Measurements from ENCODE around the gene ACTMAP.
"Not testable (repeated sequence)": the region's sequence is repeated elsewhere in the genome, so short reads cannot be mapped to it uniquely, and the experiment has no call there.

The ACTMAP gene

DNA sequence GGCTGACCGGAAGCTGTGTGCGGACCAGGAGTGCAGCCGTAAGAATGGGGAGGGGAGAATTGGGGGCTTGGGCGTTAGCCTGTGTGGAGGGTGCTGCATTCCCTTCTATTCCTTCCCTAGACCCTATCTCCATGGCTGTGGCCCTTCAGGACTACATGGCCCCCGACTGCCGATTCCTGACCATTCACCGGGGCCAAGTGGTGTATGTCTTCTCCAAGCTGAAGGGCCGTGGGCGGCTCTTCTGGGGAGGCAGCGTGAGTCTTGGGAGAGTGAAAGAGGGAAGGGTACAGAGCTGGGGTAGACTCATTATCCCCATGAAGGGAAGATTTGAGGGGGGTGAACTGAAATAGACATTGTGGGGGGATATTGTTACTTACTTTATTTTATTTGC lies 25.4 kb upstream of the ACTMAP start:
- no peak for DNase-seq (ENCODE audit: low spot score)

DNA sequence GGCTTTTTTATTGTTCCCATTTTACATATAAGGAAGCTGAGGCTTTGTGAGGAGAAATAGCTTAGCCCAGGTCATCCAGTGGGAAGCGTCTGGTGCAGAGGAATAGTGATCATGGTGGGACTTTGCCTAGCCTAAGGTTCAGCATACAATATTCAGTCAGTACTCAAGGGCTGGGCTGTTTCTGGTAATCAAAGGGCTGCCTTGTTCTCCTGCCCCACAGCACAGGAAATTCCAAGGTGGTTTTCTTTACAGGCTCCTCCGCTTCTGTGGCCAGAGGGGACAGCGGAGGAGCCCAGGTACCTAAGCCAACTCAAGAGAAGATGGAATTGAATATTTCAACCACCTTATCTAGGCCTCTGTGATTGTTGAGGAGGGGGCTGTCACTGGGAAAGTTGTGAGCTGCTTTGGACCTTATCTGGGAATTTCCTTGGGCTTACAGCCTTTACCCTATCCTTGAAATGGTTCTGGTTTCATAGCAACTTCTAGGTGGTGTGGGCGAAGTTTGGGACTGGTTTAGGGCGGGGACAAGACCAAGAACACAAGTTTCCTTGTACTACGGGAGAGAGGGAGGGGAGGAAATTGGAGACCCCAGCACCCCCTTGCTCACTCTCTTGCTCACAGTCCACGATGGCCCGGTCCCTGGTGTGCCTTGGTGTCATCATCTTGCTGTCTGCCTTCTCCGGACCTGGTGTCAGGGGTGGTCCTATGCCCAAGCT lies 24.8 kb upstream of the ACTMAP start, which contains the start of gene MIA:
TSS of gene MIA (plus strand) at position 606 of the 716 bp plus-strand sequence. CDS start at position 628, 22 bp downstream.
- peak; percentile 85 for DNase-seq (ENCODE audit: low spot score)

DNA sequence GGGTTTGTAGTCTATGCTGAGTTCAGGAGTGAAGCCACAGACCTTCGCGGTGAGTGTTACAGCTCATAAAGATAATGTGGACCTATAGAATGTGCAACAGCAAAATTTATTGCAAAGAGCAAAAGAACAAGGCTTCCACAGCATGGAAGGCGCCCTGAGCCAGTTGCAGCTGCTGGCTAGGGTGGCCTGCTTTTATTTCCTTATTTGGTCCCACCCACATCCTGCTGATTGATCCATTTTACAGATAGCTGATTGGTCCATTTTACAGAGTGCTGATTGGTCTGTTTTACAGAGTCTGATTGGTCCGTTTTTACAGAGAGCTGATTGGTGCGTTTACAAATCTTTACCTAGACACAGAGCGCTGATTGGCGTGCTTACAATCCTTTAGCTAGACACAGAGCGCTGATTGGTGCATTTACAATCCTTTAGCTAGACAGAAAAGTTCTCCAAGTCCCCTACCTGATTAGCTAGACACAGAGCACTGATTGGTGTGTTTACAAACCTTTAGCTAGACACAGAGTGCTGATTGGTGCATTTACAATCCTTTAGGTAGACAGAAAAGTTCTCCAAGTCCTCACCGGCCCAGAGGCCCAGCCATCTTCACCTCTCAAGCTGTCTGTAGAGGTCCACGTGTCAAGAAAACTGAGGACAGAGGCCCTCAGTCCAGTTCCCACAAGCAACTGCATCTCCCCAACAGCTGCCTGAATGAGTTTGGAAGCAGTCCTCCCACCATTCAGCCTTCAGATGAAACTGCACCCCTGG lies 21.0 kb upstream of the ACTMAP start:
- not testable (repeated sequence) for DNase-seq (ENCODE audit: low spot score)

DNA sequence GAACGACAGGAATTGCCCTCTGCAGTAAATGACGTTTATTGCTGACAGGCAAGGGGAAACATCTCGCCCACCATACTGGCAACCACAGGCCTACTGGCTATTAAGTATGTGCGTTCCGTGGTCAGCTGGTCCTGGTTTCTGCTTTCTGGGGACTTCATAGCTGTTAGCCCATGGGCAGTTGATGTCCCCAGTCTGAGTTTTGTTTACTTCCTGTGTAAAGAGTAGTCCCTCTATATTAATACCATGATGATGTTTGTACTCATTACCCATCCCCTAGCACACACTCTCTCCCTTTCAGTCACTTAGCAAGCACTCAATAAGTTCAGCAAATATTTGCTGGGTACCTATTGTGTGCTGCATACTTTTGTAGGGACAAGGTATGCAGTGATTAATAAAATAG lies 18.6 kb upstream of the ACTMAP start:
- DNase-seq (ENCODE audit: low spot score): no peak

DNA sequence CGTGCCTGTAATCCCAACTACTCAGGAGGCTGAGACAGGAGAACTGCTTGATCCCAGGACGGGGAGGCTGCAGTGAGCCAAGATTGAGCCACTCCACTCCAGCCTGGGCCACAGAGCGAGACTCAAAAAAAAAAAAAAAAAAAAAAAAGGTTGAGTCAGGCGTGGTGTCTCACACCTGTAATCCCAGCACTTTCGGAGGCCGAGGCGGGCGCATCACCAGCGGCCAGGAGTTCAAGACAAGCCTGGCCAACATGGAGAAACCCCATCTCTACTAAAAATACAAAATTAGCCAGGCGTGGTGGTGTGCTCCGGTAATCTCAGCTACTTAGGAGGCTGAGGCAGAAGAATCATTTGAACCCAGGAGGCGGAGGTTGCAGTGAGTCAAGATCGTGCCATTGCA lies 16.1 kb upstream of the ACTMAP start:
- DNase-seq (ENCODE audit: low spot score): not testable (repeated sequence)

DNA sequence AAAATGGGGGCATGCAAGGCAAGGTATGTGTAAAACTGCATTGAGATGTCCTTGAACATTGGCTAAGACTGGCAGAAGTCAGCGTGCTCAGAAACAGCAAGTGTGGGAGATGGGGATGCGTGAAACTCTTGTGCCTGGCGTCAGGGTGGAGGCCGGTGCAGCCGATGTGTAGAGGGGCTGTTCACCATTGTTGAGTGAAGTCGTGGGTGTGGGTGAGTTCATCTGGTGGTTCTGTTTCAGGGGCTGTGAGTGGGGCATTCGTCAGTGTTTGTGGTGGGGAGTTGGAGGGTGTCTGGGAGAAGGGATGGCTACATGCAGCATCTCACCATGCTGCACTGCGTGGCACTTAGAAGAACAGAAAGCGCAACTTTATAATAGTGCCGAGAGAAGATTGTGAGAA lies 13.7 kb upstream of the ACTMAP start:
- DNase-seq (ENCODE audit: low spot score): no peak

DNA sequence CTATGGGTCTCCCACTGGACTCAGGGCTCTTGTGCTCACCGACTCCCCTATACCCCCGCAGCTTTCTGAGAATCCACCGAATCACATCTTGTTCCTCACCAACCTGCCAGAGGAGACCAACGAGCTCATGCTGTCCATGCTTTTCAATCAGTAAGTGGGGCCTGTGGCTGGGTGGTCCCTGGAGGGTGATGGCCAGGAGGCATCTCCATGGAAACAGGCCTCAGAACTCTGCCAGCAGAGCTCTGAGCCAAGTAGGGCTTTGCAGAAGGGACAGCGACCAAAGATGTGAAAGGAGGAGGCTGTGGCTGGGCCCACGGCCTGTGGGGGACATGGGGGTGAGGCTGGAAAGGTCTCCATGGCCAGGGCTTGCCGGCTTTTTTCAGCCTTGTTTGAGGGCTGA lies 13.2 kb upstream of the ACTMAP start:
- no peak for DNase-seq (ENCODE audit: low spot score)

DNA sequence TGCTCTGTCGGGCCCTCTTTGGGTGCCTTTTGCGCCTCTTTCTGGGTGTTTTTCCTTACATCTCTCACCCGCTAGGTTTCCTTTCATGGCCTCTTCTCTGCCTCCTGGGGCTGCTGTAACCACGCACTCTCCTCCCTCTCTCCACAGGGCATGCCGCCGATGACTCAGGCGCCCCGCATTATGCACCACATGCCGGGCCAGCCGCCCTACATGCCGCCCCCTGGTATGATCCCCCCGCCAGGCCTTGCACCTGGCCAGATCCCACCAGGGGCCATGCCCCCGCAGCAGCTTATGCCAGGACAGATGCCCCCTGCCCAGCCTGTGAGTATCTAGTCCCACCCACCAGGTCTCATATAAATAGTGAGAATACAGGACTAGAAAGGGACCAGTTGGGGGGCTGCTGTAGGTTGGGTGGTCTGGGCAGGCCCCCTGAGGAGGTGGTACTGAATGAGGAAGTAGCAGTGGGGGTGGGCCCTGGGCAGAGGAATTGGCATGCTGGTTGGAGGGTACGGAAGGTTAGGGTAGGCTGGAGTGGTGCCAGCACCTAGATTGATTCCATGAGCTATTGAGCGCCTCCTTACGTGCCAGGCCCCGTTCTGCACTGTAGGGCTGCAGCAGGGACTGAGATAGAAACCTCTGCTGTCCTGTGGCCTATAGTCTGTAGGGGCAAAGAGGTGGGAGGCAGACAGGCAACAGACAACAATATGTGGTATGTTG lies 12.6 kb upstream of the ACTMAP start:
- DNase-seq (ENCODE audit: low spot score): no peak

DNA sequence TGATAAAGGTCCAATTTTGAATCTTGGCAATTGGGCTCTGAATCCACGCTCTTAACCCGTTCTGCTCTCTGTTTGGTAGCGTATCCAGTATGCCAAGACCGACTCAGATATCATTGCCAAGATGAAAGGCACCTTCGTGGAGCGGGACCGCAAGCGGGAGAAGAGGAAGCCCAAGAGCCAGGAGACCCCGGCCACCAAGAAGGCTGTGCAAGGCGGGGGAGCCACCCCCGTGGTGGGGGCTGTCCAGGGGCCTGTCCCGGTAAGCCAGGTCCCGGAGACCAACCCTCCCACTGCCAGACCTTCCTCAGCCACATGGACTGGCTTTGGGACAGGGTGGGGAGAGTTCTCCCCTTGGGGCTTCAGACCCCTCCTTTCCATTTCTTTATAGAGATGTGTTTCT lies 9.1 kb upstream of the ACTMAP start:
- no peak for DNase-seq (ENCODE audit: low spot score)

DNA sequence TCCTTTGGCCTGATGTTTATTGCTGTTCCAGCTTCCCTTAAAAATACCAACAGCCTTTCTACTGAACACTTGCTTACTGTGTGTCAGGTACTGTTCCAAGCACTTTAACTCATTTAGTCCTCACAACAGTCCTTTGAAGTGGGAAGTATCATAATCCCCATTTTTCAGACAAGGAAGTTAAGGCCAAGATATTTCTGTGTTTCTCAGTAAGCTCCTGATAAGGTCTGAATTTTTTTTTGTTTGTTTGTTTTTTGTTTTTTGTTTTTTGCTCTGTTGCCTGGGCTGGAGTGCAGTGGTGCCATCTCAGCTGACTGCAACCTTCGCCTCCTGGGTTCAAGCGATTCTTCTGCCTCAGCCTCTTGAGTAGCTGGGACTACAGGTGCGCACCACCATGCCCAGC lies 8.2 kb upstream of the ACTMAP start:
- no peak for DNase-seq (ENCODE audit: low spot score)

DNA sequence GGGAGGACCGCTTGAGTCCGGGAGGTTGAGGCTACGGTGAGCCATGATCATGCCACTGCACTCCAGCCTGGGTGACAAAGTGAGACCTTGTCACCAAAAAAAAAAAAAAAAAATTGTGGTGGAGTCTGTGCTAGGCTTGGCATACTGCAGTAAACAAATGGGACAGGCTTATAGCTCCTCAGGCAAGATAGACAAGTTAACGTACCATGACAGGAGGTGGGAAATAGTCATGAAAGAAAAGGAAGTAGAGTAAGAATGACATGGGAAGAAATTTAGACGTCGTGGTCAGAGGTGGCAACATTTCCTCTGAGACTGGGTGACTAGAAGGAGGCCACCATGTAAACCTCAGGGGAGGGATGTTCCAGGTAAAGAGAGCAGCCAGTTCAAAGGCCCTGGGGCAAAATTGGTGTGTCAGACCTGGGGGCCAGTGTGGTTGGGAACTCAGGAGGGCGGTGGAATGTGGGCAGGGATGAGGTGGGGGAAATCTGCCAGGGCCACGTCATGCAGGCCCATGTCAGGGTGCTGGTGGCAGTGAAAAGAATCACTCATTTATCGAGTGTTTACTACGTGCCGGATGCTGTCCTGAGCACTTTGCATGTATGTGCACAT lies 6.3 kb upstream of the ACTMAP start:
- DNase-seq (ENCODE audit: low spot score): no peak

DNA sequence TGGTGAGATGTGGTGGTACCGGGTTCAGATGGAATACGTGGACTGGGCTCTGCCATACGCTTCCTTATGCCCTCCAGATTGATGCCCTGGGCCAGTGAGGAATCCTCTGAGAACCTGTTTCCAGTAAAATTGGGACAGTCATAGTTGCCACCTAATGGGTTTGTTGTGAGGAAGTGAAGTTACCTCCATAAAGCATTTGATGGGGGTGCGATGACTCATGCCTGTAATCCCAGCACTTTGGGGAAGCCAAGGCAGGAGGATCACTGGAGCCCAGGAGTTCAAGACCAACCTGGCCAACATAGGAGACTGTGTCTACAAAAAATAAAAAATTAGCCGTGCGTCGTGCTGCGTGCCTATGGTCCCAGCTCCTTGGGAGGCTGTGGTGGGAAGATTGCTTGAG lies 5.5 kb upstream of the ACTMAP start:
- no peak for DNase-seq (ENCODE audit: low spot score)

DNA sequence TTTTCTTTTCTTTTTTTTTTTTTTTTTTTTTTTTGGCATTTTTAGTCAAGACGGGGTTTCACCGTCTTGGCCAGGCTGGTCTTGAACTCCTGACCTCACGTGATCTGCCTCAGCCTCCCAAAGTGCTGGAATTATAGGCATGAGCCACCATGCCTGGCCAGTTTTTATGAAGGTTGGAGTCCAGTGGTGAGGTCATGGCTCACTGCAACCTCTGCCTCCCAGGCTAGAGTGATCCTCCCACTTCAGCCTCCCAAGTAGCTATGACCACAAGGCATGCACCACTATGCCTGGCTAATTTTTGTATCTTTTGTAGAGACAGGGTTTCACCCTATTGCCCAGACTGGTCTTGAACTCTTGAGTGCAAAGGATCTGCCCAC lies 5.0 kb upstream of the ACTMAP start:
- DNase-seq (ENCODE audit: low spot score): no peak

DNA sequence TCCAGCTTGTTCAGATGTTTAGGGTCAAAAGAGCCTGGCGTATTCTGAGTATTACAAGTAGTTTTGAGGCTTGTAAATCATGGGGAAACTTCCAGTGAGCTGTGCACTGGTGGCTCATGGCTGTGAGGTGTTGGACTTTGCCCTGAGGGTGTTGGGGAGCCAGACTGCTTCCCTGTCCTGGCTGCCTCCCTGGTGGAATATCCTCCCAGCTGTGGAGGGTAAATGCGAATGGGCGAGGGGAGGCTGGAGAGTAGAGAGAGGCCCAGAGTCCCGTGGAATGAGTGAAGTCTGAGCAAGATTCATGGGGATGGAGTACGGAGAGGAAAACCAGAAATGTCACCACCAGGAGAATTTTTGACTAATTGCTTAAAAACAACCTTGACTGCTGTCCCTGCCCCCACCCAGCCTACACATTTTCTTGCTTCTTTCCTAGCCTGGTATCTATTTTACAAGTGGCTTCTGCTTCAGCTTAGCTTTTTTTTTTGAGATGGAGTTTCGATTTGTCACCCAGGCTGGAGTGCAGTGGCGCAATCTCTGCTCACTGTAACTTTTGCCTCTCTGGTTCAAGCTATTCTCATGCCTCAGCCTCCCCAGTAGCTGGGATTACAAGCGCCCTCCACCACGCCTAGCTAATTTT lies 4.5 kb upstream of the ACTMAP start:
- no peak for DNase-seq (ENCODE audit: low spot score)

DNA sequence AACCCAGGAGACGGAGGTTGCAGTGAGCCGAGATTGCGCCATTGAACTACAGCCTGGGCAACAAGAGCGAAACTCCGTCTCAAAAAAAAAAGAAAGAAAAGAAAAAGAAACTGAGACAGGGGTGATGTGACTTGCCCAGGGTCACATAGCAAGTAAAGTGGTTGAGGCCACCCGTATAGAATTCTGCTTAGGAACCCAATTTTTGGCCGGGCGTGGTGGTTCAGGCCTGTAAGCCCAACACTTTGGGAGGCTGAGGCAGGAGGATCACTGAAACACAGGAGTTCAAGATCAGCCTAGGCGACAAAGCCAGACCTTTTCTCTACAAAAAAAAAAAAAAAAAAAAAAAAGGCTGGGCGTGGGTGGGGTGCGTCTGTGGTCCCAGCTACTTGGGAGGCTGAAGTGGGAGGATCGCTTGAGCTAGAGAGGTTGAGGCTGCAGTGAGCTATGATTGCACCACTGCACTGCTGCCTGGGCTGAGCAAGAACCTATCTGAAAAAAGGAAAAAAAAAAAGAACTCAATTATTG lies 2.0 kb upstream of the ACTMAP start:
- DNase-seq (ENCODE audit: low spot score): no peak

DNA sequence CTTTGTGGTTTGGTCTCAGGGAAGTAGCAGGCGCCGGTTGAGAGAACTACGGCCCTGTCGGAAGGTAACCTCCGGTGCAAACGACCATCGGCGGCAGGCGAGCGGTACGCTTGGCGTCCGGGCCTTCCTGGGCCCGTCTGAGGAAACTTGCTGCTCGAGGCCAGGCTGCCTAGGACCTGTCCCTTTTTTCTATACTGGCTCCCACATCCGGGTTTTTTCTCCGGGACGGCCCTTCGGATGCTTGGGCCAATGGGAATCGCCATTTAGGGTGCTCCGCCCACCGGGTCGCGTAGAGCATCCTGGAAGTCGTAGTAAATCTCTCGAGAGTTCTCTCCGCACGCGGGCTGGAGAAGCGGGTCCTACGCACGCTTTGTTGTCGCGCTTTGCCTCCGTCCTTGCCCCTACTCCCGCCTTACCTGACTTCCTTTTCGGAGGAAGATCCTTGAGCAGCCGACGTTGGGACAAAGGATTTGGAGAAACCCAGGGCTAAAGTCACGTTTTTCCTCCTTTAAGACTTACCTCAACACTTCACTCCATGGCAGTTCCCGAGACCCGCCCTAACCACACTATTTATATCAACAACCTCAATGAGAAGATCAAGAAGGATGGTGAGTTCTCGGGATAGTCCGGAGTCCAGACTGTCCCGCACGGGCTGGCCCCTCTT lies 729 bp upstream of the ACTMAP start, which contains the start of gene SNRPA:
TSS of gene SNRPA (plus strand) at position 330 of the 664 bp plus-strand sequence. CDS start at position 536, 206 bp downstream.
- DNase-seq (ENCODE audit: low spot score): peak; percentile 96

DNA sequence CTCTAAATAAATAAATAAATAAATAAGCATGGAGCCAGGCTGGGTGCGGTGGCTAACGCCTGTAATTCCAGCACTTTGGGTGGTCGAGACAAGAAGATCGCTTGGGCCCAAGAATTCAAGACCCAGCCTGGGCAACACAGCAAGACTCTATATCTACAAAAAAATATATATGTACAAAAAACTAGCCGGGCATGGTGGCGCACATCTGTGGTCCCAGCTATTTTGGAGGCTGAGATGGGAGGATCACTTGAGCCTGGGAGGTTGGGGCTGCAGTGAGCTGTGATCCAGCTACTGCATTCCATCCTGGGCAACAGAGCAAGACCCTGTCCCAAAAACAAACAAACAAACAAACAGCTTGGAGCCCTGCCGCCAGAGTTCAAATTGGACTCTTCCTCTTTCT lies 2.7 kb downstream of the ACTMAP start:
- no peak for DNase-seq (ENCODE audit: low spot score)

DNA sequence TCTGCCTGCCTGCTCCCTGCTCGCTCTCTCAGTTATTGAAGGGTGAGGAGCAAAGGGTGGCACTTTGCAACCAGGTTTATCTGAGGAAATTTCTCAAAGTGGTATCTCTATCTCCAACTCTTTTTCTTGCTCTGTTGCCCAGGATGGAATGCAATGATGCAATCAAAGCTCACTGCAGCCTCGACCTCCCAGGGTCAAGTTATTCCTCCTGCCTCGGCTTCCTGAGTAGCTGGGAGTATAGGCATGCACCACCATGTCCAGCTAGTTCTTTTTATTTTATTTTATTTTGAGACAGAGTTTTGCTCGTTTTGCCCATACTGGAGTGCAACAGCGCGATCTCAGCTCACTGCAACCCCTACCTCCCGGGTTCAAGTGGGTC lies 4.9 kb downstream of the ACTMAP start:
- DNase-seq (ENCODE audit: low spot score): no peak

DNA sequence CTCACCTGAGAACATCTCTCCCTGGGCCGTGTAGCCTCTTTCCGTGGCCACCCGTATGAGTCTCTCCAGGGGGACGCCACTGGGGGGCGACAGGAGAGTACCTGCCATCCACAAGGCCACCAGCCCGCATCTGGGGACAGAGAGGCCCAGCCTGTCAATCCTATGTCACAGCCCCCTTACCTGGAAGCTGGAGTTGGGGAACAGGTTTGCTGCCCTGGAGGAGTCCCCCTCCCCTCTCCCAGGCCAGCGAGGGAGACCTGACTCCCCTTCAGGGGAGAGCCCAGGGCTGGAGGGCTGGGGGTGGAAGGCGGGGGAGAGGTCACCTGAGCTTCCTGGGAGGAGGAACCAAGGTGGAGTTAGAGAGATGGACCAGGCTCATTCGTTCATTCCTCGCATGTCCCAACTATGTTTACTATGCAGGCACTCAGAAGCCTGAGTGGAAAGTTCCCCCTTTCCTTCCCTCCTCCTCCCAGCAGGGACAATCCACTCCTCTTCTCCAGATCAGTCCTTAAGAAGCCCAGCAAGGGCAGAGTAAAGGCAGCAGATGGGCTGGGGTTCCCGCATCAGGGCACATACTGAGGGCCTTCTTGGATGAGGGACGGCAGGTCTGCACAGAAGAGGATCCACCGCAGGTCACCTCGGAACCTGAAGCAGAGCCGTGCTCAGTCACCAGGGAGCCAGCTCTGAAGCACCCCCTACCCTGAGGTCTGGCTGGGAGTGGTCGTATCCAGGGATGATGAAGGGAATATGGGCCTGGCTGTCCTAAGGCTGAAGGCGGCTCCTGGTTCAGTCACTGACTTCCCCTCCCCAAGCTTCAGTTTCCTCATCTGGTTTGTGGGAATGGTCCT lies 5.5 kb downstream of the ACTMAP start:
- no peak for DNase-seq (ENCODE audit: low spot score)

DNA sequence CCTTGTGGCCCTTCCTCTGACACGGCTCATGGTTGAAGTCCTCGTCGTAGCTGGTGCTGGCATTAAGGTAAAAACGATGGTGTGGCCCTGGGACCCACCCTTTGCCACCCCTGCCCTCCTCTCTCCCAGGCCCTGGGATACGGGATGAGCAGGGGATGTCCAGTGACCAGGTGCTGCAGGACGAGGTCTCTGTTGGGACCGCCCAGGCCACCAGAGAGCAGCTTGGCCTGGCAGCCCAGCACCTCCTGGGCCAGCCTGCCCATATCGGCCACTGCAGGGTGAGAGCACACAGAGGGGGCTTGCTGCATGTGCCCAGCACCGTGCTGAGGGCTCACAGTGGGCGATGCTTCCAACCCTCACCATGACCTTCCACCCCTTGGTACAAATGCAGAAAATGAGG lies 6.4 kb downstream of the ACTMAP start:
- DNase-seq (ENCODE audit: low spot score): no peak

All from COLO829 (cell line).